ENCODE results near the gene IRF2BP1. TPM values are rescaled to one million over a fixed set of nuclear protein-coding genes. Genes with fewer than 3 reads are reported as not detected.
"Not testable (repeated sequence)": the region's sequence is repeated elsewhere in the genome, so short reads cannot be mapped to it uniquely, and the experiment has no call there.

Gene IRF2BP1
- total RNA-seq, 1 donor, result 25.7 TPM

GRCh38 chr19:45876161-45876410 lies 9.9 kb downstream of the IRF2BP1 start:
- no peak for TF ChIP-seq CTCF (IDR thresholded peaks at IDR 0.05; ENCODE audit: insufficient read depth, low read length)
- no peak for DNase-seq (ENCODE audit: low read depth)
- H3K4me3 ChIP-seq (ENCODE audit: low read depth, low read length), result no peak overlapping the region

DNA sequence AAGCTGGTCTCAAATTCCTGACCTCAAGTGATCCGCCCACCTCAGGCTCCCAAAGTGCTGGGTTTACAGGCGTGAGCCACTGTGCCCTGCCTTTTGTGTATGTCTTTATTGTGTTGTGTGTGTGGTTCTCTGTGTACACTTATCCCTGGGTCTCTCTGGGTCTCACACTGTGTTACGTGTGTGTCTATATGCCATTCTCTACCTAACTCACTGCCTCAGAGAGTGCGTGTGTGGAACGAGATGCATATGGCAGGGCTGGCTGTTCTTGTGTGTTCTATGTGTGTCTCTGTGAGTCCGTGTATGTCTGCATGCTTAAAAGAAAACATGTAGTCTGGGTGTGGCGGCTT lies 11.3 kb downstream of the IRF2BP1 start:
- H3K4me3 ChIP-seq (ENCODE audit: low read depth, low read length), result no peak overlapping the region
- DNase-seq (ENCODE audit: low read depth), result no peak
- no peak for TF ChIP-seq CTCF (IDR thresholded peaks at IDR 0.05; ENCODE audit: insufficient read depth, low read length)

DNA sequence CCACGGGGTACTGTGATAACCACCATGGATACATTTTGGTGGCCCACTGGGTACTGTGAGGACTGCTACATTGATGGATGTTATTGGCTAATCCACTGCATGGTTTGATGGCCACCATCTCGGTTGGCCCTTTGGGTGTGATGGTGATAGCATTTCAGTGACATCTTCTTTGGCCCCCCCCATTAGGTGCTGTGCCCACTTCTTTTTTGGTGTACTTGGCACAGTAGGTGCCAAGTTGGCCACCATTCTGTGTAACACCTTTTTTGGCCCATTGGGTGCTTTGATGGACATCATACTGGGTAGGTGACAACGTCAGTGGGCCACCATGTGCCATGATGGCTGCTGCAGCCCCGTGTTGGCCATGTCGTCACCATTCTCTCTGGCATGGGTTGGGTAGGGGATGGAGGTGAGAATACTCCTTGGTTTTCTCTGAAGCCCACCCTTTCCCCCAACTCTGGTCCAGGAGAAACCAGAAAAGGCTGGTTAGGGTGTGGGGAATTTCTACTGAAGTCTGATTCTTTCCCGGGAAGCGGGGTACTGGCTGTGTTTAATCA lies 12.6 kb downstream of the IRF2BP1 start:
- no peak for DNase-seq (ENCODE audit: low read depth)
- H3K4me3 ChIP-seq (ENCODE audit: low read depth, low read length), result no peak overlapping the region
- no peak for TF ChIP-seq CTCF (IDR thresholded peaks at IDR 0.05; ENCODE audit: insufficient read depth, low read length)

- no peak for TF ChIP-seq CTCF (IDR thresholded peaks at IDR 0.05; ENCODE audit: insufficient read depth, low read length)
- no peak overlapping the region for H3K4me3 ChIP-seq (ENCODE audit: low read depth, low read length)
These were observed 13.6 kb downstream of the IRF2BP1 start for GRCh38 chr19:45872095-45872919.

DNA sequence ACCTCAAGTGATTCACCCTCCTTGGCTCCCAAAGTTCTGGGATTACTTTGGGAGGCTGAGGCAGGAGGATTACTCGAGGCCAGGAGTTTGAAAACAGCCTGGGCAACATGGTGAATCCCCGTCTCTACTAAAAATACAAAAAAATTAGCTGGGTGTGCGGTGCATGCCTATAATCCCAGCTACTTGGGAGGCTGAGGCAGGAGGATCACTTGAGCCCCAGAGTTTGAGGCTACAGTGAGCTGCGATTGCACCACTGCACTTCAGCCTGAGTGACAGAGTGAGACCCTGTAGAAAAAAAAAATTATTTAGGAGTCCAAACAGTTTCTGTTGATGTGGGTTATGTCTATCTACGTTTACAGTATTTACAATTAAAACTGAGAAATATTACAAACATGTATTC lies 15.1 kb downstream of the IRF2BP1 start:
- DNase-seq (ENCODE audit: low read depth), result no peak
- no peak overlapping the region for H3K4me3 ChIP-seq (ENCODE audit: low read depth, low read length)
- no peak for TF ChIP-seq CTCF (IDR thresholded peaks at IDR 0.05; ENCODE audit: insufficient read depth, low read length)

More at GRCh38 chr19:45872095-45872919, 13.6 kb downstream of the IRF2BP1 start:
- no peak for DNase-seq (ENCODE audit: low read depth)

DNA sequence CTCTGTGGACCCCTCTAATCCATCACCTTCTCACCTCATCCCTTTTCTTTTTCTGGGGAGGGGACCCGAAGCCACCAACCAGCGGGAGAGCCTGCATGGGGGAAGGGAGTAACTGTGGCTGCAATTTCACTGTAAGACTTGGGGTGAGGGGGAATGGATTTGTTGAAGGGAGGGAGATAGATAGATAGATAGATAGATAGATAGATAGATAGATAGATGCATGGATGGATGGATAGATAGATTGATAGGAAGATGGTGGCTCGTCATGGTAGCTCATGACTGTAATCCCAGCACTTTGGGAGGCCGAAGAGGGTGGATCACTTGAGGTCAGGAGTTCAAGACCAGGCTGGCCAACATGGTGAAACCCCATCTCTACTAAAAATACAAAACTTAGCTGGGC lies 18.7 kb downstream of the IRF2BP1 start:
- not testable (repeated sequence) for DNase-seq (ENCODE audit: low read depth); H3K4me3 ChIP-seq (ENCODE audit: low read depth, low read length)

- DNase-seq (ENCODE audit: low read depth), result no peak
- no peak overlapping the region for H3K4me3 ChIP-seq (ENCODE audit: low read depth, low read length)
- no peak for TF ChIP-seq CTCF (IDR thresholded peaks at IDR 0.05; ENCODE audit: insufficient read depth, low read length)
These were observed 19.4 kb downstream of the IRF2BP1 start for GRCh38 chr19:45866400-45867176.

Measured in fibroblast of the aortic adventitia (primary cell).